Heart left ventricle (tissue), 16 donors: ENCODE data around the gene PTPRM. TPM values are rescaled to one million over a fixed set of nuclear protein-coding genes. Genes with fewer than 3 reads are reported as not detected.

Experiments used
- ATAC-seq, 4 donors: fragments of 200-7000 bp; cut with Tn5 transposase; one replicate each; pipeline ENCODE4 v1.9.1; 2020 to 2022; ENCODE audit warnings: moderate library complexity in 4 of 4, mild to moderate bottlenecking in 3 of 4, moderate number of reproducible peaks in 1 of 4
- DNase-seq, 5 donors: peaks; one replicate each; pipeline ENCODE4 v3.0.0-alpha.2; 2020
- H3K27ac ChIP-seq, 12 donors: fragments of 200-600 bp; sonication (generic) in 4 of 12; one replicate each; pipeline versions ENCODE4 v1.5.0 to v1.8.0; 2016 to 2022; ENCODE audit warnings: mild to moderate bottlenecking in 2 of 12
- H3K27me3 ChIP-seq, 9 donors: fragments of 200-600 bp; sonication (generic) in 2 of 9; one replicate each; pipeline versions ENCODE4 v1.5.1 to v1.8.0; 2016 to 2022; ENCODE audit warnings: mild to moderate bottlenecking in 3 of 9
- H3K36me3 ChIP-seq, 9 donors: fragments of 200-600 bp; sonication (generic) in 2 of 9; one replicate each; pipeline versions ENCODE4 v1.5.0 to v1.8.0; 2018 to 2022; ENCODE audit warnings: mild to moderate bottlenecking in 2 of 9
- H3K4me1 ChIP-seq, 12 donors: fragments of 200-600 bp; sonication (generic) in 4 of 12; one replicate each; pipeline versions ENCODE4 v1.5.0 to v1.8.0; 2016 to 2022; ENCODE audit warnings: mild to moderate bottlenecking in 3 of 12
- H3K4me3 ChIP-seq, 12 donors: fragments of 200-600 bp; sonication (generic) in 4 of 12; one replicate each; pipeline versions ENCODE4 v1.5.0 to v1.8.0; 2017 to 2022; ENCODE audit warnings: mild to moderate bottlenecking in 9 of 12, moderate library complexity in 4 of 12
- H3K9me3 ChIP-seq, 12 donors: fragments of 200-600 bp; sonication (generic) in 4 of 12; one replicate each; pipeline versions ENCODE4 v1.5.0 to v1.8.0; 2016 to 2022; ENCODE audit warnings: mild to moderate bottlenecking in 1 of 12
- POLR2A ChIP-seq, 2 donors: fragments of 450-650 bp; IDR thresholded peaks; one replicate each; pipeline ENCODE4 v1.6.1; 2017; ENCODE audit warnings: antibody characterized with exemption in 2 of 2, mild to moderate bottlenecking in 2 of 2, moderate library complexity in 2 of 2
- WGBS, 4 donors: extraction: QIAGEN DNeasy Blood & Tissue Kit in 2 of 4; methylation state at CpG; one replicate each; pipeline versions ENCODE4 v1.1.5 to v1.1.7; 2013 to 2018; 5-methylcytosine and 5-hydroxymethylcytosine counted together
- intact Hi-C, 10 donors: fragments of 100-400 bp; cut with DNase I; formaldehyde crosslinking; loops; one replicate each; pipeline versions ENCODE4 v1.11.1 to v1.14.2; 2022
- polyA plus RNA-seq, 2 donors: library from polyadenylated mRNA; stranded (reverse); fragments of 200-250 nt; gene quantifications; one replicate each; pipeline ENCODE4 v1.2.3, GENCODE V29; 2013
- total RNA-seq, 9 donors: library from RNA; depleted of rRNA in 2 of 9; stranded (reverse); fragments of >200 nt in 2 of 9; fragmentation: NEBNext Ultra II Directional in 3 of 9; extraction: Animal tissue kit (Norgen Biotek cat#: 25700) in 3 of 9; gene quantifications; one replicate each; pipeline versions ENCODE4 v1.1.0 to v1.2.4, GENCODE V29; 2016 to 2023
- TF ChIP-seq, protein P1 (sequence below), 12 donors: fragments of 200-600 bp; sonication (generic) in 4 of 12; IDR thresholded peaks; one replicate each; pipeline versions ENCODE4 v1.5.0 to v1.8.0; 2018 to 2022; ENCODE audit warnings: antibody characterized with exemption in 12 of 12, mild to moderate bottlenecking in 5 of 12
- donor health status: ischemic (EF 13 %, LVEDD 7.1; RV severe dilation, severe dysfunction).
- donor health status: healthy with polysubstance abuse.
- donor health status: DM: no; HTN: yes; CAD: no.
- donor health status: DM: no; HTN: no; CAD: no.
- donor health status: ischemic (EF 25% LVEDD 6.9; RV normal size, moderate dysfunction).
- donor health status: ischemic (EF 25% LVEDD 5.7; RV mildly dilated, moderate dysfunction).
- donor health status: healthy.
- donor health status: DM: yes; HTN: yes; CAD: no.
- donor health status: ischemic (EF 35%, LVEDD 5.7; RV mildly dilated, moderate dysfunction).
- donor health status: nonischemic (EF 11% LVEDD 7.7; RV severe dilation, severe dysfunction).
- donor health status: DM: yes; HTN: yes; CAD: no.
- donor health status: PGD.
- donor health status: ischemic (EF 29% LVEDD 5.4; RV normal size, mild dysfunction).
- donor health status: nonischemic (EF 23%, LVEDD 6.1; RV moderate dilation, normal function).

The PTPRM gene
- total and polyA plus RNA-seq, 11 donors: 93.8 to 186 (median 123) TPM

DNA sequence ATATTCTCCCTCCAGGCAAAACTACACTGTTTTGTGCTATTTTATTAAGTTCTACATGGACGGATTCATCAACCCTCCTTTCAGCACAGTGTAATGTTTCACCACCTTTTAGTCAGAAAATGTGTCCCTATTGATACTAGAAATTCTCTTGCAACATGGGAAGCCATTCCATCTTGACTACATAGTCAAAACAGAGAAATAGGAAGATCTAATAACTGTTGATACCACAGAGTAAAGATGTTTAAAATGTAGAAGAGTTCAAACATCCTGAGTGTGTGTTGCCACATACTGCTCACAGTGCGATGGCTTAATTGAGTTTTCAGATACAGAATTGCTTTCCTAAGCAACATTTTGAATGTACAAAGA, 549.9 kb downstream of the PTPRM start:
- Histone ChIP-seq H3K27ac (no peak overlapping the region), H3K4me3 (no peak overlapping the region), H3K27me3 (no peaks in the 10 kb centered on the region), H3K9me3 (no peaks in the 10 kb centered on the region), H3K36me3 (peaks cover 0 to 17% (median 4%) of the 10 kb centered on the region in 9 donors), H3K4me1 (peaks cover 0 to 19% (median 0%) of the 10 kb centered on the region in 12 donors)
- no peak for DNase-seq
- WGBS, 4 donors: 91 to 96% (median 94%) methylated on average over 2 of the region's 2 CpGs
- ATAC-seq: no peak
- intact Hi-C loops: no loop called here
- TF ChIP-seq, protein P1, sequence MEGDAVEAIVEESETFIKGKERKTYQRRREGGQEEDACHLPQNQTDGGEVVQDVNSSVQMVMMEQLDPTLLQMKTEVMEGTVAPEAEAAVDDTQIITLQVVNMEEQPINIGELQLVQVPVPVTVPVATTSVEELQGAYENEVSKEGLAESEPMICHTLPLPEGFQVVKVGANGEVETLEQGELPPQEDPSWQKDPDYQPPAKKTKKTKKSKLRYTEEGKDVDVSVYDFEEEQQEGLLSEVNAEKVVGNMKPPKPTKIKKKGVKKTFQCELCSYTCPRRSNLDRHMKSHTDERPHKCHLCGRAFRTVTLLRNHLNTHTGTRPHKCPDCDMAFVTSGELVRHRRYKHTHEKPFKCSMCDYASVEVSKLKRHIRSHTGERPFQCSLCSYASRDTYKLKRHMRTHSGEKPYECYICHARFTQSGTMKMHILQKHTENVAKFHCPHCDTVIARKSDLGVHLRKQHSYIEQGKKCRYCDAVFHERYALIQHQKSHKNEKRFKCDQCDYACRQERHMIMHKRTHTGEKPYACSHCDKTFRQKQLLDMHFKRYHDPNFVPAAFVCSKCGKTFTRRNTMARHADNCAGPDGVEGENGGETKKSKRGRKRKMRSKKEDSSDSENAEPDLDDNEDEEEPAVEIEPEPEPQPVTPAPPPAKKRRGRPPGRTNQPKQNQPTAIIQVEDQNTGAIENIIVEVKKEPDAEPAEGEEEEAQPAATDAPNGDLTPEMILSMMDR (IDR thresholded peaks at IDR 0.05): no peak
- no peak for TF ChIP-seq POLR2A (IDR thresholded peaks at IDR 0.05)

DNA sequence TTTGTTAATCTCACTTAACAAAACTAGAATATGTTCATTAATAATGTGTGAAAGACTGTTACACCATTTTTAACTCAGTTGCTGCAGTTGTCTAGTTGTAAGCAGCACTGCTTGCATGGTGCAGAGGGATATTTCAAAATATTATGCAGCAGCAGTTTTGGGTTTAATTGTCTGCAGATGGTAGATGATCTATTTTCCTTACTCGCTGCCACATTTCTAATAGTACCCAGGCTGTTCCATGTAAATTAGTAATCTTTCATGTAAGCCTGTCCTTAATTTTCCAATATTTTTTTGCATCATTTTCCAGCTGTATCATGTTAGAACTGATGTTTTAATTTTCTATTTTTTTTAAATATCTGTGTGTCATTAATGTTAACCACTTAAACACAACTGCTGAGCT, 554.0 kb downstream of the PTPRM start:
- whole genome bisulfite sequencing, 4 donors: 92 to 95% (median 93%) methylated on average over 1 of the region's 1 CpG
- intact Hi-C loops: no loop called here

DNA sequence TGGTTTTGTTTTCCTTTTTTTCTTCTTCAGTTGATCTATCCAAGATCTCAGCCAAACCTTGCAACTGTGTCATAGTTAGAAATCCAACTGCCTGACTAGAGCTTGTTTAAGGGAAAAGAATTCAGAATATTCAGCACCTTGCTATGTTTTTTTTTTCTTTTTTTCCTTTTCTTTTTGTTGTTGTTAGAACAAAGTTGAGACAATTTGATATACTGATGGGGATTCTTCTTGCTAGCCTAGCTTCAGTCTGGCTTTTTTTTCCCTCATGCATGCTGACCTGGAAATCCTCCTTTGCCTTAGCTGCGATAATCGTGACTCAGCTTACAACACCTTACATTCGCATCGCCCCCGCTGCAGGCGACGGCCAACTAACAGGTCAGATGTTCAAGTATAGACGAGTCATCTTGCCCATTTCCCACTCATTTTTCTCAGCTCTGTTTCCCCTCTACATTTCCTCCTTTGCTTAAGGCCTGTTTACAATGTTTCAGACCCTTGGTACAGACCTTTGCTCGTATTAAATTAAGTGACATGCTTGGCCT, 554.9 kb downstream of the PTPRM start:
- DNase-seq (no peak), ATAC-seq (no peak)
- 88 to 92% (median 90%) methylated on average over 9 of the region's 9 CpGs for WGBS, 4 donors
- peaks cover 0 to 5% (median 0%) of the 10 kb centered on the region in 12 donors for H3K4me1 ChIP-seq
- no peaks in the 10 kb centered on the region for H3K27me3 ChIP-seq
- TF ChIP-seq POLR2A (IDR thresholded peaks at IDR 0.05): no peak
- TF ChIP-seq, protein P1 (IDR thresholded peaks at IDR 0.05): no peak
- no peak overlapping the region for H3K4me3 ChIP-seq
- intact Hi-C loops: no loop called here
- peaks cover 0 to 19% (median 0%) of the 10 kb centered on the region in 9 donors for H3K36me3 ChIP-seq
- H3K9me3 ChIP-seq: no peaks in the 10 kb centered on the region
- no peak overlapping the region for H3K27ac ChIP-seq

More for the DNA sequence above, 554.0 kb downstream of the PTPRM start:
- ATAC-seq (no peak), DNase-seq (no peak)
- H3K4me3 ChIP-seq: no peak overlapping the region
- H3K4me1 ChIP-seq: peaks cover 0 to 5% (median 0%) of the 10 kb centered on the region in 12 donors
- H3K36me3 ChIP-seq: peaks cover 0 to 20% (median 0%) of the 10 kb centered on the region in 9 donors
- TF ChIP-seq POLR2A (IDR thresholded peaks at IDR 0.05): no peak
- TF ChIP-seq, protein P1 (IDR thresholded peaks at IDR 0.05): no peak
- no peak overlapping the region for H3K27ac ChIP-seq
- no peaks in the 10 kb centered on the region for H3K9me3 ChIP-seq
- no peaks in the 10 kb centered on the region for H3K27me3 ChIP-seq

DNA sequence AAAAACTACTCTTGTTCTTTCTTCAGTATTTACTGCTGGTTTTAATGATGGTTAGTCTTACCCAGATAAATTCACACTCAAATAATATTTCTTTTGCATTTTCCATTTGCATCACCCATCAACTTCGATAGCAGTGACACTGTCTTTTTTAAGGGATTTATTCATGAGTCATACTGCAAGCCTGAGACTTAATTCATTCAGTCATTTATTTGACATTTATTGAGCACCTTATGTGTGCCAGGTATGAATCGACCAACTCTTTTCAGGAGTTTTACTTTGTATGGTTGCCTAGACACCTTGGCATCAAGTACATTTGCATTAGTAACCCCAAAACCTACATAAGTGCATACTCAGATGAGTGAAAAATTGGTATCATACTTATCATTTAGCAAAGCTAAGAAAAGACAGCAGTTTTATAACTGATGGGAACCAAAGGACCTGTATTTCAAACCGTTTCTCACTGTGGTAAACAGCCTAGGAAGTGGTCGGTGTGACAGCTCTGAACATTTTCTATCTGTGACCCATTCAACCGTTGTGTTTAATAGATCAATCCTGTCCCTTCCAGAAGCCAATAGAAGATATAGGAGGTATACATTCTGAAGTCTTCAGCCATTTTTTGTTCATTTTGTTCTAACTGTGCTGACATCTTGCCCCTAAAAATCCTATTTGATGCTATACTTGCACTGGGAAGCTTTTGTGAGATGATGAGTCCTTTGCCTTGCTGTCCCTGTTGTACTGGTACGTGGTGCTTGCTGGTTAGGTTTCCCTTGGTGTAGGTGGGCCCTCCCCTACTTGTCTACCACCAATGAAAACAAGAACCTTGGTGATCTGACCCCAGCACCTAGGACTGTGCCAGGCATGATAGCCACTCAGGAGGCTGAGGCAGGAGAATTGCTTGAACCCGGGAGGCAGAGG, 557.4 kb downstream of the PTPRM start:
- TF ChIP-seq POLR2A (IDR thresholded peaks at IDR 0.05): no peak
- TF ChIP-seq, protein P1 (IDR thresholded peaks at IDR 0.05): no peak
- H3K4me1 ChIP-seq: peaks cover 0 to 5% (median 0%) of the 10 kb centered on the region in 12 donors
- H3K27ac ChIP-seq: no peak overlapping the region
- ATAC-seq: peak in 1 of 4 donors; percentile 7
- intact Hi-C loops: no loop called here
- H3K36me3 ChIP-seq: peaks cover 0 to 17% (median 0%) of the 10 kb centered on the region in 9 donors
- WGBS, 4 donors: 64 to 78% (median 74%) methylated on average over 7 of the region's 7 CpGs
- no peak for DNase-seq
- H3K27me3 ChIP-seq: no peaks in the 10 kb centered on the region
- H3K9me3 ChIP-seq: no peaks in the 10 kb centered on the region
- H3K4me3 ChIP-seq: no peak overlapping the region
